Mononuclear cell (primary cell): Measurements from ENCODE around the gene NAT16. TPM values are rescaled to one million over a fixed set of nuclear protein-coding genes. Genes with fewer than 3 reads are reported as not detected.
"Not testable (repeated sequence)": the region's sequence is repeated elsewhere in the genome, so short reads cannot be mapped to it uniquely, and the experiment has no call there.

ENCODE experiments used
- H3K27me3 ChIP-seq: 2 replicates; pipeline ENCODE4 v1.6.0; 2011; ENCODE audit warnings: low read length, control low read depth; ENCODE audit not compliant: insufficient read depth
- H3K4me1 ChIP-seq: 2 replicates; pipeline ENCODE4 v1.5.1; 2011; ENCODE audit warnings: mild to moderate bottlenecking, low read length, control low read depth; ENCODE audit not compliant: insufficient read depth
- H3K4me3 ChIP-seq: 2 replicates; pipeline ENCODE4 v1.5.1; 2011; ENCODE audit warnings: mild to moderate bottlenecking, low read length, moderate library complexity
- H3K9me3 ChIP-seq: 2 replicates; pipeline ENCODE4 v1.5.1; 2011; ENCODE audit warnings: low read depth, mild to moderate bottlenecking, control low read depth, low read length
- total RNA-seq: library from RNA; depleted of rRNA; stranded (reverse); fragments of >200 nt; gene quantifications from one replicate; pipeline ENCODE4 v1.2.3, GENCODE V29; 2012

Gene NAT16
- total RNA-seq, 1 donor, result not detected

GRCh38 chr7:101208794-101209193 lies 28.7 kb upstream of the NAT16 start:
- Histone ChIP-seq H3K4me3 (no peak overlapping the region), H3K4me1 (peaks cover 6% of the 10 kb centered on the region), H3K9me3 (no peaks in the 10 kb centered on the region), H3K27me3 (no peaks in the 10 kb centered on the region)

GRCh38 chr7:101207459-101207858 lies 27.4 kb upstream of the NAT16 start:
- no peak overlapping the region for H3K4me3 ChIP-seq
- H3K27me3 ChIP-seq, result peaks cover 4% of the 10 kb centered on the region
- no peaks in the 10 kb centered on the region for H3K9me3 ChIP-seq
- peaks cover 13% of the 10 kb centered on the region for H3K4me1 ChIP-seq

- Histone ChIP-seq H3K27me3 (peaks cover 7% of the 10 kb centered on the region), H3K4me3 (no peak overlapping the region), H3K4me1 (peaks cover 19% of the 10 kb centered on the region), H3K9me3 (no peaks in the 10 kb centered on the region)
Measured at GRCh38 chr7:101206665-101207042, 26.6 kb upstream of the NAT16 start.

DNA sequence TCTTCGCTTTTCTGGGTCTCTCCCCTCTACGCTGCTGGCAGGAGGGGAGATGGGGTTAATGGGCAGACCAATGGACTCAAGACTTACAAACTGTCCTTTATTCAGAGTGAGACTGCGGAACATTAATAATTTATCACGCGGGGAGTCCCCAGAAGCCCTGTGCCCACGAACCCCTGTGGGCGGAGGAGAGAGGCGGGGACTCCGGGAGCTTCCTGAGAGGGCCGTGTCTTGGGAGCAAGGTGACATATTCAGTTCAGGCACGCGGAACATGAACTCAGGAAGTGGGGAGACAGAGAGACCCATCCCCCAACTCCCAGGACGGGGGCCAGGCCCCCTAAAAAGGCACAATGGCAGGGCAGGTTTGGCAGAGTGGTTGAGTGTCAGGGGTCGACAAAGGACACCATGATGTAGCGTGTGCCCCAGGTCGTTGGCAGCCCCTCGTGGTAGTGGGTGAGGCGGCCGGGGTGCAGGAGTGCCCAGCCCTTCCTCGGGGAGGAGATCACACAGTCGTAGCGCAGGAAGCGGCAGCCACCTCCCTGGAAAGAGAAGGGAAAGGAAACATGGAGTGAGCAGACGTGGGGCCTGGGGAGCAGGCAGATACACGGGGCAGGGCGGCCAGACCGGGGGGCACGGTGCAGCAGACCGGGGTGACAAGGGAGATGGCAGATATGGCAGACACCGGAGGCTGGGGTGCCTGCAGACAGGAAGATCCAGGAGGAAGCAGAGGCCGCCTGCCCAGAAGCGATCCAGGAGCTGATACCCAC lies 26.0 kb upstream of the NAT16 start:
- peaks cover 21% of the 10 kb centered on the region for H3K4me1 ChIP-seq
- no peaks in the 10 kb centered on the region for H3K9me3 ChIP-seq
- peaks cover 9% of the 10 kb centered on the region for H3K27me3 ChIP-seq
- H3K4me3 ChIP-seq, result no peak overlapping the region

DNA sequence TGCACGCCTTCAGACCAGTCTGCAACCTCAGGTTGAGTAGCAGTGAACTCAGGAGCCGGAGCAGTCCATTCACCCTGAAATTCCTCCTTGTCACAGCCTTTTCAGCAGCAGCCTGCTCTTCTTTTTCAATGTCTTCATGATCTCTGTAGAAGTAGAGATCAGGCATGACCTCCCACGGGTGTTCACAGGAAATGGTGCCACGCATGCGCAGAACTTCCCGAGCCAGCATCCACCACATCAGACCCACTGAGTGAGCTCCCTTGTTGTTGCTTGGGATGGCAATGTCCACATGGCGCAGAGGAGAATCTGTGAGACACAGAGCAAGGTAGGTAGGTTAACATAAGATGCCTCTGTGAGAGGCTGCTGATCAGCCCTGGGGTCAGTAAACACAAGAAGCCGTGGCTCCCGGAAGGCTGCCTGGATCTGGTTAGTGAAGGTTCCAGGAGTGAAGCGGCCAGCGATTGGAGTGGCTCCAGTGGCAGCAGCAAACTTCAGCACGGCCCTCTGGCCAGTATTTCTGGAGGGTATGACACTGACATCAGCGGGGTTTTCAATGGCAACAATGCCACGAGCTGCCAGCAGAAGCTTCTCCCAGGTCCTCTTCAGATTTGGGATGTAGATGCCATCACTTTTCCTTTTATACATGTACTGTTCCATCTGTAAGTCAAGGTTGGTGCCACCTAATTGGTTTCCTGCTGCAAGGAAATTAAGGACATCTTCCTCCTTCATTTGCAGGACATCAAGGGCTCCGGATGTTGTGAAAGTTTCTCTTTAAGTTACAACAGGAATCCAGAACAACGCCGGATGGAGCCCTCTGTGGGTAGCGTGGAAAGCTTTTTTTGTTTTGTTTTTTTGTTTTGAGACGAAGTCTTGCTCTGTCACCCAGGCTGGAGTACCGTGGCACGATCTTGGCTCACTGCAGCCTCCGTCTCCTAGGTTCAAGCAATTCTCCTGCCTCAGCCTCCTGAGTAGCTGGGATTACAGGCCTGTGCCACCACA lies 23.9 kb upstream of the NAT16 start:
- Histone ChIP-seq H3K4me1 (peaks cover 25% of the 10 kb centered on the region), H3K27me3 (peaks cover 17% of the 10 kb centered on the region)
- not testable (repeated sequence) for H3K9me3 ChIP-seq, H3K4me3 ChIP-seq

DNA sequence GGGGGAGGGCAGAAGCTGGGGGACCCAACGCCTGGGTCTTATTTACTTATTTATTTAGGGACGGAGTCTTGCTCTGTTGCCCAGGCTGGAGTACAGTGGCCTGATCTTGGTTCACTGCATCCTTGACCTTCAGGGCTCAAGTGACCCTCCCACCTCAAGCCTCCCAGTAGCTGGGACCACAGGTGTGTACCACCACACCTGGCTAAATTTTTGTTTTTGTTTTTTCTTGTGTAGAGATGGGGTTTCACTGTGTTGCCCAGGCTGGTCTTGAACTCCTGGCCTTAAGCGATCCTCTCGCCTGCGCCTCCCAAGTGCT lies 22.5 kb upstream of the NAT16 start:
- Histone ChIP-seq H3K9me3 (no peaks in the 10 kb centered on the region), H3K27me3 (peaks cover 17% of the 10 kb centered on the region), H3K4me1 (peaks cover 25% of the 10 kb centered on the region), H3K4me3 (no peak overlapping the region)

GRCh38 chr7:101201695-101202602 lies 21.9 kb upstream of the NAT16 start:
- H3K27me3 ChIP-seq, result peaks cover 17% of the 10 kb centered on the region
- no peaks in the 10 kb centered on the region for H3K9me3 ChIP-seq
- no peak overlapping the region for H3K4me3 ChIP-seq
- peaks cover 25% of the 10 kb centered on the region for H3K4me1 ChIP-seq

DNA sequence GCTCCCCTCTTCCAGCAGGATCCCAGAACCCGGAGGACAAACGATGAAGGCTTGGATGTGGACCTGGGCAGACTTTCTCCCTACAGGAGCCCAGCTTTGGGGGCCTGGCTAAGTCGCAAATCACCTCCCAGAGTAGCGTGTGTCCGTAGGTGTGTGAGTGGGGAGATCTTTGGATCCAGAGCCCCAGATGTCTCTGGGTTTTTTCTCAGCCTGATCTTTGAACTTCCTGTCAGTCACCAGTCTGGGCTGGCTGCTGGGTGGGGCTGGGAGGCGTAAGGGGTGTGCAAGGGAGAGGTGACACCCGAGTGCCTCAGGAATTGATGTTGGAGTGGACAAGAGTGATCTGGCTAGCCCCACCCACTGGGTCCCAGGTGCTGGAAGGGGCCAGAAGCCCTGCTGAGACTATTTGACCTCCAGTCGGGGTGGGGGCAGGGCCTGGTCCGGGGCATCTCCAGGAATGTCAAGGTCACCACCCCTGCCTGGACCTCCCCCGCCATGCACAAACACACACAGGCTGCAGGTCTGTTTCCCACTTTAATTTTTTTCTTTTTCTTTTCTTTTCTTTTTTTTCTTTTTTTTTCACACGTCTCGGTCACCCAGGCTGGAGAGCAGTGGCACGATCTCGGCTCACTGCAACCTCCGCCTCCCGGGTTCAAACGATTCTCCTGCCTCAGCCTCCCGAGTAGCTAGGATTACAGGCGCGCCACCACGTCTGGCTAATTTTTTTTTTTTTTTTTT lies 20.9 kb upstream of the NAT16 start, which contains the start of gene MOGAT3:
Gene MOGAT3 (minus strand): TSS at position 175 of the 738 bp plus-strand sequence. CDS start 182 bp downstream, outside the sequence.
- H3K9me3 ChIP-seq, result no peaks in the 10 kb centered on the region
- H3K4me1 ChIP-seq, result peaks cover 25% of the 10 kb centered on the region
- no peak within 1 kb of the TSS for H3K4me3 ChIP-seq
- H3K27me3 ChIP-seq, result peaks cover 17% of the 10 kb centered on the region

- no peak overlapping the region for H3K4me3 ChIP-seq
- no peaks in the 10 kb centered on the region for H3K9me3 ChIP-seq
- peaks cover 17% of the 10 kb centered on the region for H3K27me3 ChIP-seq
- peaks cover 25% of the 10 kb centered on the region for H3K4me1 ChIP-seq
Measured at GRCh38 chr7:101200504-101200861, 20.4 kb upstream of the NAT16 start.

DNA sequence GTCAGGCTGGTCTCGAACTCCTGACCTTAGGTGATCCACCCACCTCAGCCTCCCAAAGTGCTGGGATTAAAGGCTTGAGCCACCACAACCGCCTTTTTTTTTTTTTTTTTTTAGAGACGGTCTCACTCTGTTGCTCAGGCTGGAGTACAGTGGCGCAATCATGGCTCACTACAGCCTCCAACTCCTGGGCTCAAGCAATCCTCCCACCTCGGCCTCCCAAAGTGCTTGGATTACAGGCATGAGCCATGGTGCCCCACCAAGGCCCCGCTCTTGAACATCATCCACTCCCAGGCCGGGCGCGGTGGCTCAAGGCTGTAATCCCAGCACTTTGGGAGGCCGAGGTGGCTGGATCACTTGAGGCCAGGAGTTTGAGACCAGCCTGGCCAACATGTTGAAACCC lies 19.4 kb upstream of the NAT16 start:
- H3K9me3 ChIP-seq, H3K4me3 ChIP-seq: not testable (repeated sequence)
- H3K4me1 ChIP-seq, result peaks cover 25% of the 10 kb centered on the region
- H3K27me3 ChIP-seq, result peaks cover 17% of the 10 kb centered on the region

DNA sequence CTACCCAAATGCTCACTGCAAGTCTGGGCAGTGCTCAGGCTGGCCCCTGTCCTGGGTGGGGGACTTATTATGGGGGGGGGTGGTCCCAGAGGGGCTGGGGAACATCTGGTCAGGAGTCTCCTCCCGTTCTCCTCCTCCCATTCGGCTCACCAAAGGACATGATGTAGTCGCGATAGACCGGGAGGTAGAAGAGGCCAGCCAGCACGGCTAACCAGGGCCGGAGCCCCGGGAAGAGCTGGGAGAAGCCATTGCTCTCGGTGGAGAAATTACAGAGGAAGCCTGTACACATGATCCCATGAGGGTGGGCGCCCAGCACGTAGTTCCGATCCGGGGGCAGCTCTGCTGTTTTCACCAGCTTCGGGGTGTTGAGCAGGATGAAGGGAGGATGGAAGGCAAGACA lies 18.4 kb upstream of the NAT16 start:
- no peaks in the 10 kb centered on the region for H3K9me3 ChIP-seq
- H3K27me3 ChIP-seq, result peaks cover 17% of the 10 kb centered on the region

GRCh38 chr7:101197991-101198390 lies 17.9 kb upstream of the NAT16 start:
- Histone ChIP-seq H3K9me3 (no peaks in the 10 kb centered on the region), H3K4me1 (peaks cover 13% of the 10 kb centered on the region), H3K27me3 (peaks cover 17% of the 10 kb centered on the region), H3K4me3 (no peak overlapping the region)

More for the DNA sequence above, 18.4 kb upstream of the NAT16 start:
- Histone ChIP-seq H3K4me3 (no peak overlapping the region), H3K4me1 (peaks cover 16% of the 10 kb centered on the region)

GRCh38 chr7:101195884-101196283 lies 15.8 kb upstream of the NAT16 start:
- Histone ChIP-seq H3K27me3 (peaks cover 6% of the 10 kb centered on the region), H3K4me3 (no peak overlapping the region), H3K4me1 (peaks cover 2% of the 10 kb centered on the region), H3K9me3 (no peaks in the 10 kb centered on the region)

DNA sequence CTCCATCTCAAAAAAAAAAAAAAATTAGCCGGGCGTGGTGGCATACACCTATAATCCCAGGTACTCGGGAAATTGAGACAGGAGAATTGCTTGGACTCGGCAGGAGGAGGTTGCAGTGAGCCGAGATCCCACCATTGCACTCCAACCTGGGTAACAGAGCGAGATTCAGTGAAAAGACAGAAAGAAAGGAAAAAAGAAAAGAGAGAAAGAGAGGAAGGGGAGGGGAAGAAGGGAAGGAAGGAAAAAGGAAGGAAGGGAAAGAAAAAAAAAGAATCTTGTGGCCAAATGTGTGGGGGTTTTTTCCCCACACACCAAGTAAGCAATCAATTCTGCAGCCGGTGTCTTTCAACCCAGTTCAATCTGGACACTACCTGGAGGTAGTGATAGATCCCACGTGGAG lies 9.0 kb upstream of the NAT16 start:
- no peak overlapping the region for H3K4me3 ChIP-seq
- H3K4me1 ChIP-seq, result peaks cover 6% of the 10 kb centered on the region
- peaks cover 9% of the 10 kb centered on the region for H3K27me3 ChIP-seq
- H3K9me3 ChIP-seq, result no peaks in the 10 kb centered on the region
